IPS-15b (cell line): ENCODE measurements around the gene MTREX.

ENCODE experiments used
- H3K27me3 ChIP-seq: one replicate; pipeline ENCODE4 v1.6.1; 2013; ENCODE audit warnings: low read length; ENCODE audit not compliant: control insufficient read depth, insufficient read depth
- H3K36me3 ChIP-seq: one replicate; pipeline ENCODE4 v1.6.1; 2013; ENCODE audit warnings: low read length; ENCODE audit not compliant: control insufficient read depth, insufficient read depth
- H3K4me1 ChIP-seq: one replicate; pipeline ENCODE4 v1.6.1; 2013; ENCODE audit warnings: mild to moderate bottlenecking, low read length; ENCODE audit not compliant: control insufficient read depth, insufficient read depth
- H3K4me3 ChIP-seq: one replicate; pipeline ENCODE4 v1.5.1; 2013; ENCODE audit warnings: low read depth, low read length
- H3K9ac ChIP-seq: one replicate; pipeline ENCODE4 v1.6.1; 2013; ENCODE audit warnings: low read depth, mild to moderate bottlenecking, low read length
- H3K9me3 ChIP-seq: one replicate; pipeline ENCODE4 v1.6.1; 2013; ENCODE audit warnings: mild to moderate bottlenecking, low read length; ENCODE audit not compliant: control insufficient read depth, insufficient read depth

The MTREX gene

GRCh38 chr5:55307383-55308253, at the start of gene MTREX, which contains the start of gene DHX29:
TSS of gene MTREX (plus strand) at chr5:55307989. CDS start at chr5:55308014, 25 bp downstream.
TSS of gene DHX29 (minus strand) at chr5:55307694. CDS start at chr5:55307573, 121 bp downstream.
- peaks cover 6% of the 10 kb centered on the region for H3K4me1 ChIP-seq
- H3K36me3 ChIP-seq = no peaks in the 10 kb centered on the region
- peak within 1 kb of the TSS; percentile 90 for H3K9ac ChIP-seq
- H3K9me3 ChIP-seq = no peaks in the 10 kb centered on the region
- peak within 1 kb of the TSS; percentile 93 for H3K4me3 ChIP-seq
- no peaks in the 10 kb centered on the region for H3K27me3 ChIP-seq

DNA sequence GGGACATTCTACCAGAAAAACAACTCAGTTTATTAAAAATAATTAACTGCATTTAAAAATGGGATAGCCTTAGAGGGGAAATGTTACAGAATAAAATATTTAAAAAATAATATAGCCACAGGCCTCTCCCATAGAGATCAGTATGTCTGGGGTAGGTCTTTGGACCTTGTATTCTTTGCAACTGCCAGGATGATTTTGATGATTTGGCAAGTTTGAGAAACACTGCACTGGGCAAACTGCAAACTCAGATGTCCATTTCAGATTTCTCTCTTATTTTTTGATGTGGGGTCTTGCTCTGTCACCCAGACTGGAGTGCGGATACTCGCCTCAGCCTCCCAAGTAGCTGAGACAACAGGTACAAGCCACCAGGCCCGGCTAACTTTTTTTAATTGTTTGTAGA, 49.5 kb upstream of the MTREX start:
- H3K4me3 ChIP-seq = no peak overlapping the region
- no peaks in the 10 kb centered on the region for H3K36me3 ChIP-seq
- no peaks in the 10 kb centered on the region for H3K9me3 ChIP-seq
- no peaks in the 10 kb centered on the region for H3K4me1 ChIP-seq
- H3K9ac ChIP-seq = no peak overlapping the region
- no peaks in the 10 kb centered on the region for H3K27me3 ChIP-seq

DNA sequence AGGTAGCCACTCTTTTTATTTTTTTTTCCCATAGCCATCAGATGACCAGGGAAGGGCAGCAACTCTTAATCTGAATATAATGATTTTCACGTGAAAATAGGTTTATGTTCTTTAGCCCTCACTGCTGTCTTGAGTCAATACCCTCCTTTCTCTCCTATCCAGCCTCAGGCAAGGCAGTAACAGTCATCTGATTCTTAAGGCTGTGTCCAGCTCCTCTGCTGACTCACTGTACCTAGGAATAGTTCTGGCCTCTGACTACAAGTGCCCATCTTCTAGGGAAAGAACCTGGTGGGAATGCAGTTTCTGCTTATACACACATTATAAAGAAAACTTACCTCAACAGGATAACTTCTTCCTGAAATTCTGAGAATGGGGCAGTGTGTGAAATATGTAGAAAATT, 31.0 kb upstream of the MTREX start:
- peaks cover 4% of the 10 kb centered on the region for H3K36me3 ChIP-seq
- no peak overlapping the region for H3K4me3 ChIP-seq
- no peaks in the 10 kb centered on the region for H3K27me3 ChIP-seq
- H3K9me3 ChIP-seq = no peaks in the 10 kb centered on the region
- H3K4me1 ChIP-seq = no peaks in the 10 kb centered on the region
- H3K9ac ChIP-seq = no peak overlapping the region

GRCh38 chr5:55278778-55279177, 29.0 kb upstream of the MTREX start:
- Histone ChIP-seq H3K4me3 (no peak overlapping the region), H3K4me1 (no peaks in the 10 kb centered on the region), H3K9me3 (no peaks in the 10 kb centered on the region), H3K9ac (no peak overlapping the region), H3K36me3 (peaks cover 4% of the 10 kb centered on the region), H3K27me3 (no peaks in the 10 kb centered on the region)

- no peak overlapping the region for H3K4me3 ChIP-seq
- no peaks in the 10 kb centered on the region for H3K9me3 ChIP-seq
- H3K36me3 ChIP-seq = peaks cover 4% of the 10 kb centered on the region
- no peak overlapping the region for H3K9ac ChIP-seq
- H3K4me1 ChIP-seq = no peaks in the 10 kb centered on the region
- H3K27me3 ChIP-seq = no peaks in the 10 kb centered on the region
Measured at GRCh38 chr5:55286411-55286933, 21.3 kb upstream of the MTREX start.

DNA sequence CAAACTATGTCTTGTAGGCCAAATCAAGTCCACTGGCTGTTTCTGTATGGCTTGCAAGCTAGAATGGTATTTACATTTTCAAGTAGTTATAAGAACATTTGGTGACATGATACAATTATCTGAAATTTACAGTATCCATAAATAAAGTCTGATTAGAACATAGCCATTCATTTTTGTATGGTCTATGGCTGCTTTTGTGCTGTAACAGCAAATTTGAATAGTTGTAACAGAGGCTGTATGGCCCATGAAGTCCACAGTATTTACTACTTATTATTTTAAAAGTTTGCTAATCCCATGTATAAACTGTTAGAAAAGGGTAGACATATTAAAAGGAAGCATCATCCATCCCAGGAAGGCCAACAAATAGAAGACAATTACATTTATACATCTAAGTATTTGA, 18.0 kb upstream of the MTREX start:
- peaks cover 17% of the 10 kb centered on the region for H3K36me3 ChIP-seq
- no peaks in the 10 kb centered on the region for H3K9me3 ChIP-seq
- H3K9ac ChIP-seq = no peak overlapping the region
- no peaks in the 10 kb centered on the region for H3K4me1 ChIP-seq
- H3K27me3 ChIP-seq = no peaks in the 10 kb centered on the region
- H3K4me3 ChIP-seq = no peak overlapping the region

DNA sequence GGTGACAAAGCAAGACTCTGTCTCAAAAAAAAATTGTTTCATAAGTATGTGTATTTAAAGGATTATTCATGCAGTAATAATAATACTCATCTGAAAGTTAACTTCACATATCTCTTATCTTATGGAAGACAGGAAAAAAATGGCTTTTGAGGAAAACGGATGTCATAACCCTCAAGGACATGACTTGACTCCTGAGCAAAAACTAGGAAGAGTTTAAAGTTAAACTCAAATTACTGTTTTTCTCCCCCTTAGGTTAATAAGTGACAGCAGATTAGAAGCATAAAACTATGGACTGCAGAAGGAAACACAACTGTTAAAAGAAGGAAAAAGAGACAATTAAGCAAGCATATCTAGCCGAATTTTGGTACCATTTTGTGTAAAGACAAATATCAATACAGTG, 16.8 kb upstream of the MTREX start:
- no peak overlapping the region for H3K9ac ChIP-seq
- no peak overlapping the region for H3K4me3 ChIP-seq
- H3K4me1 ChIP-seq = no peaks in the 10 kb centered on the region
- peaks cover 20% of the 10 kb centered on the region for H3K36me3 ChIP-seq
- H3K9me3 ChIP-seq = no peaks in the 10 kb centered on the region
- H3K27me3 ChIP-seq = no peaks in the 10 kb centered on the region

- peaks cover 16% of the 10 kb centered on the region for H3K36me3 ChIP-seq
- no peaks in the 10 kb centered on the region for H3K4me1 ChIP-seq
- H3K9ac ChIP-seq = no peak overlapping the region
Measured at GRCh38 chr5:55294935-55295334, 12.9 kb upstream of the MTREX start.

GRCh38 chr5:55300890-55301289, 6.9 kb upstream of the MTREX start:
- Histone ChIP-seq H3K9me3 (no peaks in the 10 kb centered on the region), H3K27me3 (no peaks in the 10 kb centered on the region), H3K4me1 (no peaks in the 10 kb centered on the region), H3K36me3 (no peaks in the 10 kb centered on the region), H3K4me3 (no peak overlapping the region), H3K9ac (no peak overlapping the region)

More at GRCh38 chr5:55294935-55295334, 12.9 kb upstream of the MTREX start:
- Histone ChIP-seq H3K9me3 (no peaks in the 10 kb centered on the region), H3K4me3 (no peak overlapping the region), H3K27me3 (no peaks in the 10 kb centered on the region)

DNA sequence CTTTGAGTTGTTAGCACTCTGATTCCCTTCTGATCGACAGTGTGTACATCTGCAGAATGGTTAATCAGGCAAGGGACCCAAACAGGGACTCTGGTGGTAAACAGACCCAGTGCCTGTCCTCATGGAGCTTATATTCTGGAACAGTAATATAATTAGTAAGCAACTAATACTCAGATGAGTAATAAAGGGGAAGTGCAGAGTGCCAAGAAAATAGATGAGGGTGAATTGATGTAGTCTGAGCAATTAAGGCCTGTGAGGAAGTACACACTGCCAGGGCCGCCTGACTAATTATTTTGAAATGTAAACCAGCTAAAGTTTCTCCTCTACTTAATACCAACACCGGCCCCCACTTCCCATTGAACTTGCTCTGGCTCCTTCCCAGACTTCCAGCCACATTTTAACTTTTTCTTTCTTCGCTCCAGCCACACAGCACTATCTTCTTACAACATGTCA, 4.5 kb upstream of the MTREX start:
- no peak overlapping the region for H3K9ac ChIP-seq
- peaks cover 6% of the 10 kb centered on the region for H3K4me1 ChIP-seq
- H3K36me3 ChIP-seq = no peaks in the 10 kb centered on the region
- H3K9me3 ChIP-seq = no peaks in the 10 kb centered on the region
- no peak overlapping the region for H3K4me3 ChIP-seq
- no peaks in the 10 kb centered on the region for H3K27me3 ChIP-seq

- Histone ChIP-seq H3K9me3 (no peaks in the 10 kb centered on the region), H3K9ac (no peak overlapping the region), H3K36me3 (no peaks in the 10 kb centered on the region), H3K4me3 (no peak overlapping the region), H3K27me3 (no peaks in the 10 kb centered on the region), H3K4me1 (peaks cover 6% of the 10 kb centered on the region)
Measured at GRCh38 chr5:55304584-55304983, 3.2 kb upstream of the MTREX start.

- H3K4me1 ChIP-seq = peaks cover 6% of the 10 kb centered on the region
- H3K9ac ChIP-seq = no peak overlapping the region
- no peak overlapping the region for H3K4me3 ChIP-seq
- no peaks in the 10 kb centered on the region for H3K9me3 ChIP-seq
- no peaks in the 10 kb centered on the region for H3K36me3 ChIP-seq
- H3K27me3 ChIP-seq = no peaks in the 10 kb centered on the region
Measured at GRCh38 chr5:55305345-55305744, 2.4 kb upstream of the MTREX start.
